MM.1S (cell line): Measurements from ENCODE around the gene PNPT1.
"Not testable (repeated sequence)": the region's sequence is repeated elsewhere in the genome, so short reads cannot be mapped to it uniquely, and the experiment has no call there.

Source experiments
- DNase-seq: peaks from one replicate; pipeline ENCODE4 v3.0.0-alpha.2; 2015
- H2AFZ ChIP-seq: fragments of 300-600 bp; sonication (generic); 2 replicates; pipeline ENCODE4 v1.6.0; 2016; ENCODE audit warnings: antibody characterized with exemption, low read length
- H3F3A ChIP-seq: fragments of 300-600 bp; sonication (generic); 2 replicates; pipeline ENCODE4 v1.6.1; 2016; ENCODE audit warnings: mild to moderate bottlenecking, antibody characterized with exemption, low read length, moderate library complexity, mixed read lengths; ENCODE audit not compliant: insufficient read depth
- H3K27ac ChIP-seq: fragments of 300-600 bp; sonication (generic); 2 replicates; pipeline ENCODE4 v1.5.1; 2016; ENCODE audit warnings: mild to moderate bottlenecking, low read length
- H3K27me3 ChIP-seq: fragments of 300-600 bp; sonication (generic); replicated peaks from 2 replicates; pipeline ENCODE4 v1.6.0; 2016; ENCODE audit warnings: low read length; ENCODE audit not compliant: insufficient read depth
- H3K36me3 ChIP-seq: fragments of 300-600 bp; sonication (generic); replicated peaks from 2 replicates; pipeline ENCODE4 v1.6.1; 2016; ENCODE audit warnings: mild to moderate bottlenecking, low read length, mixed read lengths; ENCODE audit not compliant: insufficient read depth
- H3K4me1 ChIP-seq: fragments of 300-600 bp; sonication (generic); 2 replicates; pipeline ENCODE4 v1.6.1; 2016; ENCODE audit warnings: low read length, mixed read lengths
- H3K4me2 ChIP-seq: fragments of 300-600 bp; sonication (generic); 2 replicates; pipeline ENCODE4 v1.6.0; 2016; ENCODE audit warnings: low read depth, low read length
- H3K4me3 ChIP-seq: fragments of 300-600 bp; sonication (generic); 2 replicates; pipeline ENCODE4 v1.5.1; 2016; ENCODE audit warnings: low read length, mixed read lengths
- H3K79me2 ChIP-seq: fragments of 300-600 bp; sonication (generic); 2 replicates; pipeline ENCODE4 v1.6.1; 2016; ENCODE audit warnings: mixed run types, low read length, mixed read lengths
- H3K9ac ChIP-seq: fragments of 300-600 bp; sonication (generic); 2 replicates; pipeline ENCODE4 v1.6.1; 2016; ENCODE audit warnings: low read length, mixed read lengths
- H3K9me2 ChIP-seq: fragments of 300-600 bp; sonication (generic); replicated peaks from 2 replicates; pipeline ENCODE4 v1.6.1; 2016; ENCODE audit warnings: mild to moderate bottlenecking, low read length, mixed read lengths; ENCODE audit not compliant: insufficient read depth
- H3K9me3 ChIP-seq: fragments of 300-600 bp; sonication (generic); replicated peaks from 2 replicates; pipeline ENCODE4 v1.6.1; 2016; ENCODE audit warnings: mild to moderate bottlenecking, low read length, mixed read lengths; ENCODE audit not compliant: insufficient read depth
- H4K20me1 ChIP-seq: fragments of 300-600 bp; sonication (generic); 2 replicates; pipeline ENCODE4 v1.6.1; 2016; ENCODE audit warnings: mild to moderate bottlenecking, low read length, moderate library complexity, mixed read lengths; ENCODE audit not compliant: insufficient read depth
- EZH2 ChIP-seq: fragments of 300-600 bp; sonication (generic); optimal IDR thresholded peaks from 2 replicates; pipeline ENCODE3; 2017; ENCODE audit warnings: low read depth, mild to moderate bottlenecking, antibody characterized with exemption, low read length, mixed read lengths
- EZH2phosphoT487 ChIP-seq: fragments of 300-600 bp; sonication (generic); IDR thresholded peaks from 2 replicates; pipeline ENCODE4 v1.6.1; 2018; ENCODE audit warnings: antibody characterized with exemption, low read length
- TF ChIP-seq, protein P1 (sequence below): fragments of 300-600 bp; sonication (generic); IDR thresholded peaks from 2 replicates; pipeline ENCODE4 v1.5.1; 2016; ENCODE audit warnings: antibody characterized with exemption, low read length, mixed read lengths

Gene PNPT1

GRCh38 chr2:55710025-55710424 is 16.4 kb upstream of the PNPT1 start:
- Histone ChIP-seq H2AFZ (no peak overlapping the region), H4K20me1 (no peaks in the 10 kb centered on the region), H3K27ac (no peak overlapping the region), H3K27me3 (no peaks in the 10 kb centered on the region), H3K4me2 (no peak overlapping the region), H3F3A (no peaks in the 10 kb centered on the region), H3K9ac (no peak overlapping the region), H3K9me3 (no peaks in the 10 kb centered on the region), H3K9me2 (no peaks in the 10 kb centered on the region), H3K4me1 (no peaks in the 10 kb centered on the region), H3K79me2 (no peaks in the 10 kb centered on the region), H3K4me3 (no peak overlapping the region), H3K36me3 (no peaks in the 10 kb centered on the region)
- TF ChIP-seq, protein P1, sequence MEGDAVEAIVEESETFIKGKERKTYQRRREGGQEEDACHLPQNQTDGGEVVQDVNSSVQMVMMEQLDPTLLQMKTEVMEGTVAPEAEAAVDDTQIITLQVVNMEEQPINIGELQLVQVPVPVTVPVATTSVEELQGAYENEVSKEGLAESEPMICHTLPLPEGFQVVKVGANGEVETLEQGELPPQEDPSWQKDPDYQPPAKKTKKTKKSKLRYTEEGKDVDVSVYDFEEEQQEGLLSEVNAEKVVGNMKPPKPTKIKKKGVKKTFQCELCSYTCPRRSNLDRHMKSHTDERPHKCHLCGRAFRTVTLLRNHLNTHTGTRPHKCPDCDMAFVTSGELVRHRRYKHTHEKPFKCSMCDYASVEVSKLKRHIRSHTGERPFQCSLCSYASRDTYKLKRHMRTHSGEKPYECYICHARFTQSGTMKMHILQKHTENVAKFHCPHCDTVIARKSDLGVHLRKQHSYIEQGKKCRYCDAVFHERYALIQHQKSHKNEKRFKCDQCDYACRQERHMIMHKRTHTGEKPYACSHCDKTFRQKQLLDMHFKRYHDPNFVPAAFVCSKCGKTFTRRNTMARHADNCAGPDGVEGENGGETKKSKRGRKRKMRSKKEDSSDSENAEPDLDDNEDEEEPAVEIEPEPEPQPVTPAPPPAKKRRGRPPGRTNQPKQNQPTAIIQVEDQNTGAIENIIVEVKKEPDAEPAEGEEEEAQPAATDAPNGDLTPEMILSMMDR: no peak
- DNase-seq: no peak

DNA sequence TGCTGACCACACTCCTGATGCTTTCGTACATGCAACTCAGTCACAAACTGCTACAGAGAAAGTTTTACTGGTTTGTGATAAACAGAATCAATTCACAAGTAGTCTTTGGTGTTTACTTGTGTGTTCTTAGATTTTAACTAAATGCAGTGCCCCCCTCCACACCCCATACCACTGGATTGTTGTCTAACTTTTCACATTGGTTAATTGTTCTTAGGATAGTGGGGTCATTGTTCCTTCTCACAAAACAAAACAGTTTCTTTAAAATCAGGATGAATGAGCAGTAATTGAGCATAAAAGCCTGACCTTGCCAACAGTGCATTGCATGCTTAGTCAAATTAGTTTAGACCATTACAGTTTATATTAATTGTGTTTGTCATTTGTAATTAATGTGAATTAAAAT is 14.1 kb upstream of the PNPT1 start:
- Histone ChIP-seq H3K27ac (no peak overlapping the region), H3K9ac (no peak overlapping the region), H4K20me1 (no peaks in the 10 kb centered on the region), H3K79me2 (no peaks in the 10 kb centered on the region), H3K9me2 (no peaks in the 10 kb centered on the region), H3F3A (no peaks in the 10 kb centered on the region), H2AFZ (no peak overlapping the region), H3K4me3 (no peak overlapping the region), H3K36me3 (no peaks in the 10 kb centered on the region), H3K27me3 (no peaks in the 10 kb centered on the region), H3K4me1 (no peaks in the 10 kb centered on the region), H3K9me3 (no peaks in the 10 kb centered on the region), H3K4me2 (no peak overlapping the region)
- no peak for DNase-seq
- no peak for TF ChIP-seq EZH2phosphoT487
- TF ChIP-seq, protein P1: no peak
- TF ChIP-seq EZH2: no peak

DNA sequence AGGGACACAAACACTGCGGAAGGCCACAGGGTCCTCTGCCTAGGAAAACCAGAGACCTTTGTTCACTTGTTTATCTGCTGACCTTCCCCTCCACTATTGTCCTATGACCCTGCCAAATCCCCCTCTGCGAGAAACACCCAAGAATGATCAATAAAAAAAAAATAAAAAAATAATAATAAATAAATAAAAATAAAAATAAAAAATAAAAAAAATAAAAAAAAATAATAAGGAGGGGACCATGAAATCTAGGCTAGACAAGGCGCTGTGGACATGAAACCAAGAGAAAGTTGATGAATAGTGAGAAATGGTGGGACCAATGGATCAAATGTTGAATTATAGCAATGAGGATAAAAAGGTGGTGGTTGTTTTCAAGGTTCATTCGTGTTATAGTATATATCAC is 12.6 kb upstream of the PNPT1 start:
- not testable (repeated sequence) for H3K4me3 ChIP-seq, H3K4me2 ChIP-seq, H3K27ac ChIP-seq, DNase-seq, H4K20me1 ChIP-seq, H3K9me3 ChIP-seq, H3K27me3 ChIP-seq, H3K9ac ChIP-seq, H3K9me2 ChIP-seq, H3K4me1 ChIP-seq, H3F3A ChIP-seq, H3K79me2 ChIP-seq, H2AFZ ChIP-seq, H3K36me3 ChIP-seq

- Histone ChIP-seq H4K20me1 (no peaks in the 10 kb centered on the region), H3K4me2 (no peak overlapping the region), H3K9me3 (no peaks in the 10 kb centered on the region), H3K27ac (no peak overlapping the region), H3K9me2 (no peaks in the 10 kb centered on the region), H3F3A (no peaks in the 10 kb centered on the region), H3K4me1 (no peaks in the 10 kb centered on the region), H3K27me3 (no peaks in the 10 kb centered on the region), H3K4me3 (no peak overlapping the region), H2AFZ (no peak overlapping the region), H3K79me2 (no peaks in the 10 kb centered on the region), H3K9ac (no peak overlapping the region), H3K36me3 (no peaks in the 10 kb centered on the region)
- no peak for DNase-seq
- TF ChIP-seq, protein P1: no peak
- TF ChIP-seq EZH2 (no peak), EZH2phosphoT487 (no peak)
Observed at GRCh38 chr2:55705027-55705653, 11.5 kb upstream of the PNPT1 start.
